HepG2 (cell line): ENCODE results near the gene BABAM2. TPM values are rescaled to one million over a fixed set of nuclear protein-coding genes. Genes with fewer than 3 reads are reported as not detected.

ENCODE experiments used
- ATAC-seq: fragments of 200-7000 bp; cut with Tn5 transposase; 3 replicates; pipeline ENCODE4 v1.9.1; 2020; ENCODE audit warnings: mild to moderate bottlenecking, moderate library complexity
- BruUV-seq: library from RNA; stranded (reverse); fragments of 400-500 nt; replicated peaks from 2 replicates; lab custom pipeline; 2021; lab: Mats Ljungman, UMichigan
- CTCF ChIA-PET: fragments of 300-600 bp; formaldehyde crosslinking; extraction: SDS; loops from one replicate; lab custom pipeline; 2021; ENCODE audit warnings: low total read pairs, inconsistent platforms, low intra/inter-chr PET ratio; lab: Yijun Ruan, JAX
- POLR2A ChIA-PET: fragments of 350-600 bp; sonication (Branson Sonifier 250); formaldehyde crosslinking; loops from one replicate; lab custom pipeline; 2020; ENCODE audit warnings: antibody characterized with exemption, inconsistent platforms; lab: Yijun Ruan, JAX
- DNase-seq: peaks from one replicate; pipeline ENCODE4 v3.0.0-alpha.2; 2015; ENCODE audit warnings: low spot score
- FAIRE-seq: peaks from 3 replicates; lab custom pipeline; 2011; peaks lifted over from hg19 to GRCh38; lab: Jason Lieb, UNC
- H2AFZ ChIP-seq: one replicate; pipeline ENCODE4 v1.6.1; 2011; ENCODE audit warnings: low read length, inconsistent platforms
- H3K27ac ChIP-seq: fragments of 300-600 bp; 3 replicates; pipeline ENCODE4 v1.8.0; 2011; ENCODE audit warnings: mixed run types, mild to moderate bottlenecking, mixed read lengths, low read length, inconsistent platforms; ENCODE audit not compliant: insufficient read depth; ENCODE audit errors: extremely low read length
- H3K27me3 ChIP-seq, 2 experiments: fragments of 200-600 bp in 1 of 2; 2 replicates in 1 of 2; 3 replicates in 1 of 2; pipeline versions ENCODE4 v1.6.0 to v1.8.0; 2011; ENCODE audit warnings: low read length in 2 of 2, mild to moderate bottlenecking in 2 of 2, moderate library complexity in 2 of 2, inconsistent platforms in 1 of 2; ENCODE audit not compliant: insufficient read depth in 2 of 2, control insufficient read depth in 1 of 2
- H3K36me3 ChIP-seq, 2 experiments: fragments of 200-600 bp in 1 of 2; replicated peaks in 1 of 2; 2 replicates in 1 of 2; 3 replicates in 1 of 2; pipeline versions ENCODE4 v1.5.1 to v1.8.0; 2011; ENCODE audit warnings: low read length in 2 of 2, inconsistent platforms in 1 of 2; ENCODE audit not compliant: insufficient read depth in 2 of 2, control insufficient read depth in 1 of 2
- H3K4me1 ChIP-seq: 2 replicates; pipeline ENCODE4 v1.5.1; 2012; ENCODE audit warnings: low read length, inconsistent platforms; ENCODE audit not compliant: insufficient read depth
- H3K4me2 ChIP-seq: 2 replicates; pipeline ENCODE4 v1.6.0; 2011; ENCODE audit warnings: low read depth, low read length, inconsistent platforms
- H3K4me3 ChIP-seq, 3 experiments: fragments of 200-600 bp in 1 of 3; sonication (generic), shearing (Covaris generic) in 1 of 3; replicated peaks in 1 of 3; 2 replicates each; pipeline ENCODE4 v1.5.1; 2011 to 2016; ENCODE audit warnings: low read length in 3 of 3, inconsistent platforms in 2 of 3, low read depth in 2 of 3, mild to moderate bottlenecking in 2 of 3, control low read depth in 1 of 3, mixed read lengths in 1 of 3; ENCODE audit not compliant: insufficient read depth in 1 of 3
- H3K79me2 ChIP-seq: one replicate; pipeline ENCODE4 v1.6.1; 2011; ENCODE audit warnings: low read length, inconsistent platforms; ENCODE audit not compliant: insufficient read depth
- H3K9ac ChIP-seq: 2 replicates; pipeline ENCODE4 v1.6.0; 2011; ENCODE audit warnings: mild to moderate bottlenecking, low read depth, low read length, inconsistent platforms; ENCODE audit not compliant: insufficient read depth
- H3K9me3 ChIP-seq: 2 replicates; pipeline ENCODE4 v1.5.1; 2012; ENCODE audit warnings: mild to moderate bottlenecking, low read length
- H4K20me1 ChIP-seq: 2 replicates; pipeline ENCODE4 v1.6.0; 2011; ENCODE audit warnings: inconsistent platforms, mild to moderate bottlenecking, low read length, moderate library complexity; ENCODE audit not compliant: insufficient read depth
- BRD4 ChIP-seq: sonication (generic); formaldehyde crosslinking; IDR thresholded peaks from 2 replicates; pipeline ENCODE4 v1.4.0; 2020; ENCODE audit warnings: missing genetic modification reagents
- IKZF4 ChIP-seq: sonication (generic); formaldehyde crosslinking; IDR thresholded peaks from 2 replicates; pipeline ENCODE4 v1.5.1; 2020; ENCODE audit warnings: borderline replicate concordance, mild to moderate bottlenecking, low read depth, missing genetic modification reagents; ENCODE audit errors: not compliant biosample characterization
- MAFF ChIP-seq: IDR thresholded peaks from 2 replicates; pipeline ENCODE4 v1.6.1; 2011; ENCODE audit warnings: low read depth, low read length, improper control_type of control experiment
- PAWR ChIP-seq: sonication (generic); formaldehyde crosslinking; IDR thresholded peaks from 2 replicates; pipeline ENCODE4 v1.4.0; 2020; ENCODE audit warnings: missing genetic modification reagents, mild to moderate bottlenecking, borderline replicate concordance
- POLR2AphosphoS2 ChIP-seq: IDR thresholded peaks from 2 replicates; pipeline ENCODE4 v1.6.1; 2011; ENCODE audit warnings: low read depth, low read length, improper control_type of control experiment
- RFX1 ChIP-seq: fragments of 450-650 bp; IDR thresholded peaks from 2 replicates; pipeline ENCODE4 v1.6.1; 2017
- SIN3A ChIP-seq: IDR thresholded peaks from 2 replicates; pipeline ENCODE4 v1.6.1; 2011; ENCODE audit warnings: low read depth, mild to moderate bottlenecking, control low read depth, low read length, borderline replicate concordance
- ZNF274 ChIP-seq: sonication (generic); formaldehyde crosslinking; IDR thresholded peaks from 2 replicates; pipeline ENCODE4 v1.5.1; 2020; ENCODE audit warnings: mild to moderate bottlenecking, missing genetic modification reagents
- ZNF383 ChIP-seq: sonication (generic); formaldehyde crosslinking; IDR thresholded peaks from 2 replicates; pipeline ENCODE4 v1.4.0; 2020; ENCODE audit warnings: missing genetic modification reagents, mild to moderate bottlenecking, borderline replicate concordance
- WGBS: methylation state at CpG from one replicate; pipeline ENCODE4 v1.1.6; 2017; ENCODE audit warnings: low lambda C conversion rate; 5-methylcytosine and 5-hydroxymethylcytosine counted together
- in situ Hi-C: cut with HindIII; loops from 2 replicates; pipeline ENCODE4 v1.10.0; 2017; ENCODE audit warnings: low pct_unique_long_range_greater_than_20kb; ENCODE audit not compliant: extremely low pct_ligation_motif_present
- intact Hi-C: fragments of 100-400 bp; cut with micrococcal nuclease; formaldehyde crosslinking; loops from one replicate; pipeline ENCODE4 v1.10.0; 2022; ENCODE audit not compliant: unreplicated experiment
- polyA plus RNA-seq, 8 experiments: library from polyadenylated mRNA; depleted of rRNA in 3 of 8; stranded (reverse) in 7 of 8; unstranded in 1 of 8; fragments of >200 nt; fragmentation: Illumina TruSeq in 4 of 8; extraction: Trizol in 4 of 8; gene quantifications; 2 replicates each; pipeline versions ENCODE4 v1.2.1 to v1.2.3, GENCODE V29; 2011 to 2016; ENCODE audit warnings: low read depth in 4 of 8, missing spikeins in 1 of 8, mixed read lengths in 1 of 8; ENCODE audit not compliant: insufficient read depth in 1 of 8
- total RNA-seq, 5 experiments: library from RNA; depleted of rRNA; stranded (reverse); fragments of >200 nt; fragmentation: Illumina TruSeq; extraction: Trizol; gene quantifications; 2 replicates each; pipeline ENCODE4 v1.2.3, GENCODE V29; 2016; ENCODE audit warnings: low read depth in 1 of 5
- TF ChIP-seq, protein P1 (sequence below): sonication (generic); formaldehyde crosslinking; IDR thresholded peaks from 2 replicates; pipeline ENCODE4 v1.8.0; 2022; ENCODE audit warnings: missing genetic modification reagents, mild to moderate bottlenecking, inconsistent platforms, borderline replicate concordance
- TF ChIP-seq, protein P2 (sequence below): sonication (generic); formaldehyde crosslinking; IDR thresholded peaks from 2 replicates; pipeline ENCODE4 v1.5.0; 2020; ENCODE audit warnings: missing genetic modification reagents
- TF ChIP-seq, protein P3 (sequence below): sonication (generic); formaldehyde crosslinking; IDR thresholded peaks from 2 replicates; pipeline ENCODE4 v1.8.0; 2022; ENCODE audit warnings: mild to moderate bottlenecking, missing genetic modification reagents, moderate library complexity
- TF ChIP-seq, protein P4 (sequence below): sonication (generic); formaldehyde crosslinking; IDR thresholded peaks from 2 replicates; pipeline ENCODE4 v1.5.0; 2020; ENCODE audit warnings: missing genetic modification reagents, mild to moderate bottlenecking, borderline replicate concordance
- TF ChIP-seq, protein P5 (sequence below): IDR thresholded peaks from 2 replicates; pipeline ENCODE4 v1.6.1; 2018; ENCODE audit warnings: missing genetic modification reagents
- TF ChIP-seq, protein P6 (sequence below): sonication (generic); formaldehyde crosslinking; IDR thresholded peaks from 2 replicates; pipeline ENCODE4 v1.5.0; 2020; ENCODE audit warnings: mild to moderate bottlenecking, missing genetic modification reagents

The BABAM2 gene
- total and polyA plus RNA-seq, 2 of the 13 experiments (the other 11 are each of a cell fraction or from before 2014, with no cell fraction given): 24.9 to 28.0 TPM

DNA sequence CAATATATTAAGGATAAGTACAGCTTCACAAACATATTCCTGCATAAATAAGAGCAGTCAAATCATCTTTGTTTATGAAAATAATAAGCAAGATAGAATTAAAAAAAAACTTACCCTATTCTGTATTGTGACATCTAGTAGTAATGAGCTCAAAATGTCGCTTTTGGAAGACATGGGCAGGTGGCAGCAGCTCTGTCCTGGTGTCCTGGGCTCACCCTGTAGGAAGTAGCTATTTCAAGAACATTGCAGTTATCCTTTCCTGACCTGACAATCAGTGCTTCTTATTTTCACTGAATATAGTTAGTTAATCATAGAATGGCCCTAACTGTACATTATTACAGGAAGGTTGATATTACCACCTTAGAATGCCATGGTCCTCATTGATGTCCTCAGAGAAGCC is 229.1 kb downstream of the BABAM2 start:
- in situ Hi-C loops: no loop called here
- H2AFZ ChIP-seq: no peak overlapping the region
- ChIA-PET POLR2A (no interaction called here), CTCF (no interaction called here)
- no peaks in the 10 kb centered on the region for H4K20me1 ChIP-seq
- ATAC-seq (no peak), DNase-seq (no peak), FAIRE-seq (no peak)
- TF ChIP-seq POLR2AphosphoS2 (no peak), MAFF (no peak), ZNF383 (CRISPR knock-in tag) (no peak), SIN3A (no peak), IKZF4 (CRISPR knock-in tag) (no peak), ZNF274 (CRISPR knock-in tag) (no peak), BRD4 (CRISPR knock-in tag) (no peak), PAWR (no peak), RFX1 (no peak)
- TF ChIP-seq, protein P1, sequence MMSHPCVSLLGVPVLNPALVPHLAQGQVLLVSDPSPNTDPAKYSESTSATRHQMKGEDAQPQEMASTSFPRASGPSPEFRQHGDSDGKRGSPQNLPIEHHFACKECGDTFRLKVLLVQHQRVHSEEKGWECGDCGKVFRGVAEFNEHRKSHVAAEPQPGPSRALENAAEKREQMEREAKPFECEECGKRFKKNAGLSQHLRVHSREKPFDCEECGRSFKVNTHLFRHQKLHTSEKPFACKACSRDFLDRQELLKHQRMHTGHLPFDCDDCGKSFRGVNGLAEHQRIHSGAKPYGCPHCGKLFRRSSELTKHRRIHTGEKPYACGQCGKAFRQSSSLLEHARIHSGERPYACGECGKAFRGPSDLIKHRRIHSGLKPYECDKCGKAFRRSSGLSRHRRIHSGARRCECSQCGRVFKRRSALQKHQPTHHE (CRISPR knock-in tag): no peak
- TF ChIP-seq, protein P2, sequence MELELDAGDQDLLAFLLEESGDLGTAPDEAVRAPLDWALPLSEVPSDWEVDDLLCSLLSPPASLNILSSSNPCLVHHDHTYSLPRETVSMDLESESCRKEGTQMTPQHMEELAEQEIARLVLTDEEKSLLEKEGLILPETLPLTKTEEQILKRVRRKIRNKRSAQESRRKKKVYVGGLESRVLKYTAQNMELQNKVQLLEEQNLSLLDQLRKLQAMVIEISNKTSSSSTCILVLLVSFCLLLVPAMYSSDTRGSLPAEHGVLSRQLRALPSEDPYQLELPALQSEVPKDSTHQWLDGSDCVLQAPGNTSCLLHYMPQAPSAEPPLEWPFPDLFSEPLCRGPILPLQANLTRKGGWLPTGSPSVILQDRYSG: no peak
- TF ChIP-seq, protein P3, sequence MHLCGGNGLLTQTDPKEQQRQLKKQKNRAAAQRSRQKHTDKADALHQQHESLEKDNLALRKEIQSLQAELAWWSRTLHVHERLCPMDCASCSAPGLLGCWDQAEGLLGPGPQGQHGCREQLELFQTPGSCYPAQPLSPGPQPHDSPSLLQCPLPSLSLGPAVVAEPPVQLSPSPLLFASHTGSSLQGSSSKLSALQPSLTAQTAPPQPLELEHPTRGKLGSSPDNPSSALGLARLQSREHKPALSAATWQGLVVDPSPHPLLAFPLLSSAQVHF (CRISPR knock-in tag): no peak
- TF ChIP-seq, protein P4, sequence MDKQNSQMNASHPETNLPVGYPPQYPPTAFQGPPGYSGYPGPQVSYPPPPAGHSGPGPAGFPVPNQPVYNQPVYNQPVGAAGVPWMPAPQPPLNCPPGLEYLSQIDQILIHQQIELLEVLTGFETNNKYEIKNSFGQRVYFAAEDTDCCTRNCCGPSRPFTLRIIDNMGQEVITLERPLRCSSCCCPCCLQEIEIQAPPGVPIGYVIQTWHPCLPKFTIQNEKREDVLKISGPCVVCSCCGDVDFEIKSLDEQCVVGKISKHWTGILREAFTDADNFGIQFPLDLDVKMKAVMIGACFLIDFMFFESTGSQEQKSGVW (CRISPR knock-in tag): no peak
- TF ChIP-seq, protein P5, sequence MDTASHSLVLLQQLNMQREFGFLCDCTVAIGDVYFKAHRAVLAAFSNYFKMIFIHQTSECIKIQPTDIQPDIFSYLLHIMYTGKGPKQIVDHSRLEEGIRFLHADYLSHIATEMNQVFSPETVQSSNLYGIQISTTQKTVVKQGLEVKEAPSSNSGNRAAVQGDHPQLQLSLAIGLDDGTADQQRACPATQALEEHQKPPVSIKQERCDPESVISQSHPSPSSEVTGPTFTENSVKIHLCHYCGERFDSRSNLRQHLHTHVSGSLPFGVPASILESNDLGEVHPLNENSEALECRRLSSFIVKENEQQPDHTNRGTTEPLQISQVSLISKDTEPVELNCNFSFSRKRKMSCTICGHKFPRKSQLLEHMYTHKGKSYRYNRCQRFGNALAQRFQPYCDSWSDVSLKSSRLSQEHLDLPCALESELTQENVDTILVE: no peak
- TF ChIP-seq, protein P6, sequence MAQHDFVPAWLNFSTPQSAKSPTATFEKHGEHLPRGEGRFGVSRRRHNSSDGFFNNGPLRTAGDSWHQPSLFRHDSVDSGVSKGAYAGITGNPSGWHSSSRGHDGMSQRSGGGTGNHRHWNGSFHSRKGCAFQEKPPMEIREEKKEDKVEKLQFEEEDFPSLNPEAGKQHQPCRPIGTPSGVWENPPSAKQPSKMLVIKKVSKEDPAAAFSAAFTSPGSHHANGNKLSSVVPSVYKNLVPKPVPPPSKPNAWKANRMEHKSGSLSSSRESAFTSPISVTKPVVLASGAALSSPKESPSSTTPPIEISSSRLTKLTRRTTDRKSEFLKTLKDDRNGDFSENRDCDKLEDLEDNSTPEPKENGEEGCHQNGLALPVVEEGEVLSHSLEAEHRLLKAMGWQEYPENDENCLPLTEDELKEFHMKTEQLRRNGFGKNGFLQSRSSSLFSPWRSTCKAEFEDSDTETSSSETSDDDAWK (CRISPR knock-in tag): no peak
- BruUV-seq: no TSS peak
- H3K27me3 ChIP-seq: no peaks in the 10 kb centered on the region
- WGBS: 97% methylated on average over 1 of the region's 1 CpG
- no peak overlapping the region for H3K27ac ChIP-seq
- no peak overlapping the region for H3K9ac ChIP-seq
- no peak overlapping the region for H3K4me2 ChIP-seq
- intact Hi-C loops: no loop called here
- H3K4me3 ChIP-seq: no peak overlapping the region
- no peaks in the 10 kb centered on the region for H3K79me2 ChIP-seq
- no peaks in the 10 kb centered on the region for H3K9me3 ChIP-seq
- no peaks in the 10 kb centered on the region for H3K36me3 ChIP-seq
- H3K4me1 ChIP-seq: peaks cover 25% of the 10 kb centered on the region
